ENCODE measurements around the gene SPEF2. TPM values are rescaled to one million over a fixed set of nuclear protein-coding genes. Genes with fewer than 3 reads are reported as not detected.

The SPEF2 gene
- total RNA-seq, 1 experiment from 2014 or later: 8.0 TPM

GRCh38 chr5:35617060-35617434 is 616 bp upstream of the SPEF2 start:
- Mint-ChIP-seq H3K4me1 (ENCODE audit: low read depth, unreplicated experiment) (peaks cover 9% of the 10 kb centered on the region), H3K27me3 (ENCODE audit: unreplicated experiment) (no peaks in the 10 kb centered on the region), H3K9me3 (ENCODE audit: low read depth, unreplicated experiment) (peaks cover 3% of the 10 kb centered on the region), H3K4me3 (ENCODE audit: low read depth, unreplicated experiment) (peak overlapping the region; percentile 88), H3K27ac (ENCODE audit: unreplicated experiment) (peak overlapping the region; percentile 92), H3K36me3 (ENCODE audit: insufficient read depth, unreplicated experiment) (peaks cover 13% of the 10 kb centered on the region)
- intact Hi-C loops (cut with micrococcal nuclease; ENCODE audit: unreplicated experiment): loop anchor here (5.0 kb wide), 1 partner anchor 140 kb away; no protein-coding TSS in a partner anchor
- TF ChIP-seq CTCF (IDR thresholded peaks at IDR 0.05; ENCODE audit: unreplicated experiment): no peak
- CTCF ChIA-PET: interaction anchor here (1.2 to 1.7 kb wide), 2 partner anchors 9 to 18 kb away, joined by 4 read pairs; no protein-coding TSS in a partner anchor
- no peak for DNase-seq
- BruUV-seq (replicated peaks): no TSS peak

- Mint-ChIP-seq H3K4me3 (ENCODE audit: low read depth, unreplicated experiment) (peak overlapping the region; percentile 88), H3K4me1 (ENCODE audit: low read depth, unreplicated experiment) (peaks cover 9% of the 10 kb centered on the region), H3K36me3 (ENCODE audit: insufficient read depth, unreplicated experiment) (peaks cover 13% of the 10 kb centered on the region), H3K9me3 (ENCODE audit: low read depth, unreplicated experiment) (peaks cover 2% of the 10 kb centered on the region), H3K27ac (ENCODE audit: unreplicated experiment) (peak overlapping the region; percentile 92), H3K27me3 (ENCODE audit: unreplicated experiment) (no peaks in the 10 kb centered on the region)
- intact Hi-C loops (cut with micrococcal nuclease; ENCODE audit: unreplicated experiment): loop anchor here (5.0 kb wide), 1 partner anchor 141 kb away; no protein-coding TSS in a partner anchor
- BruUV-seq (replicated peaks): no TSS peak
- TF ChIP-seq CTCF (IDR thresholded peaks at IDR 0.05; ENCODE audit: unreplicated experiment): no peak
- DNase-seq: no peak
- CTCF ChIA-PET: interaction anchor here (1.2 to 1.7 kb wide), 2 partner anchors 8 to 19 kb away, joined by 4 read pairs; no protein-coding TSS in a partner anchor
Measured at GRCh38 chr5:35618304-35618636, 607 bp downstream of the SPEF2 start.

- Mint-ChIP-seq H3K9me3 (ENCODE audit: low read depth, unreplicated experiment) (no peaks in the 10 kb centered on the region), H3K36me3 (ENCODE audit: insufficient read depth, unreplicated experiment) (peaks cover 13% of the 10 kb centered on the region), H3K27me3 (ENCODE audit: unreplicated experiment) (no peaks in the 10 kb centered on the region), H3K4me3 (ENCODE audit: low read depth, unreplicated experiment) (peak overlapping the region; percentile 88), H3K27ac (ENCODE audit: unreplicated experiment) (peak overlapping the region; percentile 92), H3K4me1 (ENCODE audit: low read depth, unreplicated experiment) (peaks cover 9% of the 10 kb centered on the region)
- BruUV-seq (replicated peaks): TSS peak; percentile 50
- CTCF ChIA-PET: interaction anchor here (1.7 kb wide), 1 partner anchor 20 kb away, joined by 4 read pairs; no protein-coding TSS in a partner anchor
- no peak for TF ChIP-seq CTCF (IDR thresholded peaks at IDR 0.05; ENCODE audit: unreplicated experiment)
- intact Hi-C loops (cut with micrococcal nuclease; ENCODE audit: unreplicated experiment): loop anchor here (5.0 kb wide), 1 partner anchor 141 kb away; no protein-coding TSS in a partner anchor
- no peak for DNase-seq
Measured at GRCh38 chr5:35618781-35619180, 1.1 kb downstream of the SPEF2 start.

- BruUV-seq (replicated peaks): no TSS peak
- Mint-ChIP-seq H3K4me3 (ENCODE audit: low read depth, unreplicated experiment) (no peak overlapping the region), H3K9me3 (ENCODE audit: low read depth, unreplicated experiment) (no peaks in the 10 kb centered on the region), H3K27ac (ENCODE audit: unreplicated experiment) (no peak overlapping the region), H3K27me3 (ENCODE audit: unreplicated experiment) (no peaks in the 10 kb centered on the region), H3K36me3 (ENCODE audit: insufficient read depth, unreplicated experiment) (peaks cover 6% of the 10 kb centered on the region), H3K4me1 (ENCODE audit: low read depth, unreplicated experiment) (no peaks in the 10 kb centered on the region)
- intact Hi-C loops (cut with micrococcal nuclease; ENCODE audit: unreplicated experiment): no loop called here
- CTCF ChIA-PET: no interaction called here
- DNase-seq: no peak
- TF ChIP-seq CTCF (IDR thresholded peaks at IDR 0.05; ENCODE audit: unreplicated experiment): no peak
Measured at GRCh38 chr5:35622974-35623373, 5.3 kb downstream of the SPEF2 start.

Measured in Calu3 (cell line).